ENCODE measurements around the gene MYO3B.

Gene MYO3B

GRCh38 chr2:170236680-170237047 lies 58.7 kb downstream of the MYO3B start:
- DNase-seq (ENCODE audit: low spot score) = no peak

GRCh38 chr2:170237572-170238120 lies 59.7 kb downstream of the MYO3B start:
- DNase-seq (ENCODE audit: low spot score) = no peak

- no peak for DNase-seq (ENCODE audit: low spot score)
These were observed 60.8 kb downstream of the MYO3B start for GRCh38 chr2:170238776-170239175.

GRCh38 chr2:170240629-170241028 lies 62.7 kb downstream of the MYO3B start:
- DNase-seq (ENCODE audit: low spot score) = no peak

- DNase-seq (ENCODE audit: low spot score) = no peak
These were observed 63.8 kb downstream of the MYO3B start for GRCh38 chr2:170241756-170242155.

GRCh38 chr2:170243118-170243837 lies 65.3 kb downstream of the MYO3B start:
- no peak for DNase-seq (ENCODE audit: low spot score)

GRCh38 chr2:170243898-170244297 lies 66.0 kb downstream of the MYO3B start:
- DNase-seq (ENCODE audit: low spot score) = no peak

GRCh38 chr2:170244555-170244954 lies 66.6 kb downstream of the MYO3B start:
- DNase-seq (ENCODE audit: low spot score) = no peak

- DNase-seq (ENCODE audit: low spot score) = no peak
These were observed 67.4 kb downstream of the MYO3B start for GRCh38 chr2:170245312-170245711.

- DNase-seq (ENCODE audit: low spot score) = no peak
These were observed 69.4 kb downstream of the MYO3B start for GRCh38 chr2:170247333-170247732.

- no peak for DNase-seq (ENCODE audit: low spot score)
These were observed 70.0 kb downstream of the MYO3B start for GRCh38 chr2:170247882-170248393.

GRCh38 chr2:170248574-170249393 lies 70.8 kb downstream of the MYO3B start:
- DNase-seq (ENCODE audit: low spot score) = no peak

- no peak for DNase-seq (ENCODE audit: low spot score)
These were observed 71.8 kb downstream of the MYO3B start for GRCh38 chr2:170249761-170250160.

- DNase-seq (ENCODE audit: low spot score) = no peak
These were observed 72.6 kb downstream of the MYO3B start for GRCh38 chr2:170250584-170250983.

- DNase-seq (ENCODE audit: low spot score) = no peak
These were observed 74.5 kb downstream of the MYO3B start for GRCh38 chr2:170252414-170252813.

GRCh38 chr2:170253721-170254230 lies 75.8 kb downstream of the MYO3B start:
- DNase-seq (ENCODE audit: low spot score) = no peak

- DNase-seq (ENCODE audit: low spot score) = no peak
These were observed 76.4 kb downstream of the MYO3B start for GRCh38 chr2:170254293-170254732.

GRCh38 chr2:170255137-170255536 lies 77.2 kb downstream of the MYO3B start:
- DNase-seq (ENCODE audit: low spot score) = no peak

GRCh38 chr2:170255971-170256370 lies 78.0 kb downstream of the MYO3B start:
- DNase-seq (ENCODE audit: low spot score) = no peak

GRCh38 chr2:170258382-170258781 lies 80.4 kb downstream of the MYO3B start:
- DNase-seq (ENCODE audit: low spot score) = no peak

GRCh38 chr2:170260188-170260587 lies 82.2 kb downstream of the MYO3B start:
- DNase-seq (ENCODE audit: low spot score) = no peak

GRCh38 chr2:170261566-170261965 lies 83.6 kb downstream of the MYO3B start:
- no peak for DNase-seq (ENCODE audit: low spot score)

- DNase-seq (ENCODE audit: low spot score) = no peak
These were observed 84.4 kb downstream of the MYO3B start for GRCh38 chr2:170262343-170262742.

Data from iPS-NIHi11 (cell line).